NT2/D1 (cell line): Measurements from ENCODE around the gene ACIN1.

Source experiments
- DNase-seq: peaks from one replicate; pipeline ENCODE4 v3.0.0-alpha.2; 2011; ENCODE audit warnings: low read depth, low spot score
- H3K27me3 ChIP-seq: 2 replicates; pipeline ENCODE4 v1.6.0; 2011; ENCODE audit warnings: mild to moderate bottlenecking; ENCODE audit not compliant: insufficient read length, insufficient read depth
- H3K36me3 ChIP-seq: 2 replicates; pipeline ENCODE4 v1.6.1; 2011; ENCODE audit warnings: mild to moderate bottlenecking, low read length, mixed read lengths; ENCODE audit not compliant: insufficient read depth, insufficient read length
- H3K4me1 ChIP-seq: 2 replicates; pipeline ENCODE4 v1.5.1; 2011; ENCODE audit not compliant: insufficient read depth, insufficient read length
- H3K4me3 ChIP-seq: 2 replicates; pipeline ENCODE4 v1.5.1; 2011; ENCODE audit warnings: low read depth; ENCODE audit not compliant: insufficient read length
- H3K9ac ChIP-seq: 2 replicates; pipeline ENCODE4 v1.6.0; 2011; ENCODE audit warnings: low read depth; ENCODE audit not compliant: insufficient read length
- H3K9me3 ChIP-seq: 2 replicates; pipeline ENCODE4 v1.5.1; 2011; ENCODE audit warnings: mild to moderate bottlenecking, low read length; ENCODE audit not compliant: insufficient read depth
- SUZ12 ChIP-seq: IDR thresholded peaks from 2 replicates; pipeline ENCODE4 v1.6.1; 2011; ENCODE audit not compliant: insufficient read length, insufficient read depth; ENCODE audit errors: extremely low read depth
- YY1 ChIP-seq: IDR thresholded peaks from 2 replicates; pipeline ENCODE4 v1.6.1; 2011; ENCODE audit not compliant: insufficient read length, insufficient read depth
- ZNF274 ChIP-seq: IDR thresholded peaks from 2 replicates; pipeline ENCODE4 v1.6.1; 2011; ENCODE audit warnings: mild to moderate bottlenecking, low read depth, low read length

ACIN1 gene

DNA sequence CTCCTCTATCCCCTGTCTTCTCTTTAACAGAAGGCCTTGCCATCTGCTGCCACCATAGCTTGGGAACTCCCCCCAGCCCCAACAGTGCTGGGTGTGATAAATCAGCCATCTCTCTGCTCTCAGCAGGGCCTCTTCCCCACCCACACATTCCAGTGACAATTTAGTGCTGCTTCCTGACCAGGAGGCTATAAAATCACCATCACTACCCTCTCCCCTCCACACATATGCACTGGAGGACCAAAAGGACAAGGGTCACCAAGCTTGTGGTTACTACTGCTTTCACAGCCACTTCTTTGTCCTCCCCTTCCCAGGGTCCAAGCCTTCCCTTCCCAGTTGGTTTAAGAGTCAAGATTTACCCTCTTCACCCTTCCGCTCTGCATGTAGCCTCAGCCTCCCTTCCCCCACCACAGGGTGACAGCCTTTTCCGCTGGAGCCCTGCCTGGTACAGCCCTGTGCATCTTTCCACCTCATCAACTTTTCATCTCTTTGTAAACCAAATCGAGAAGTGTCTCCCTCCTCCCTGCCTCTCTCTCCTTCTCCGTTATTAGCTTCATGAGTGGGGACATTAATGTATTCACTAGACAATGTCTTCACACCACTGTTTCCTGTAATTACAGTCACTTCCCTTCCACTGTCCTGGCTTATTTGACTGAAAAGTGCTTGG is 69.7 kb downstream of the ACIN1 start:
- H3K27me3 ChIP-seq = no peaks in the 10 kb centered on the region
- TF ChIP-seq ZNF274 (no peak), YY1 (no peak), SUZ12 (no peak)
- no peaks in the 10 kb centered on the region for H3K9me3 ChIP-seq
- H3K36me3 ChIP-seq = peaks cover 75% of the 10 kb centered on the region
- no peak overlapping the region for H3K9ac ChIP-seq
- DNase-seq = no peak
- no peak overlapping the region for H3K4me3 ChIP-seq
- H3K4me1 ChIP-seq = peaks cover 11% of the 10 kb centered on the region

DNA sequence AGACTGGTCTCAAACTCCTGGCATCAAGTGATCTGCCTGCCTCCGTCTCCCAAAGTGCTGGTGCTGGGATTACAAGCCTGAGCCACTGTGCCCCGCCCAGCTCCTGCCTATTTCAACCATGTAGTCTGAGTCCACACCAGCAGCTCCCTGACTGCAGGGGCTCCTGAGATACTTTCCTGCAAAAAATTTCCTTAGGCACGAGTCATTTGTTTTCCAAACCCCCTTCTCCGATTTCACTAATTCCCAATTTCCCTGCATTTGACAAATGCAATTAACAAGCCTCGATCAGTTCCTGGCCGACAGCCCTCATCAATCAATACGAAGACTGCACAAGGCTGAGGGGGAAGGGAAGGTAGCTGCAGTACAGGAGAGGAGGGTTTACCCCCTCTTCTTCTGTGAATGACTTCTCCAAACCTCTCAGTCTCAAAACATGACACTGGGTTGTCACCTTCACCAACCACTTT is 70.3 kb downstream of the ACIN1 start:
- no peak overlapping the region for H3K4me3 ChIP-seq
- peaks cover 76% of the 10 kb centered on the region for H3K36me3 ChIP-seq
- TF ChIP-seq ZNF274 (no peak), YY1 (no peak), SUZ12 (no peak)
- H3K9ac ChIP-seq = no peak overlapping the region
- no peak for DNase-seq
- H3K9me3 ChIP-seq = no peaks in the 10 kb centered on the region
- H3K27me3 ChIP-seq = no peaks in the 10 kb centered on the region
- peaks cover 11% of the 10 kb centered on the region for H3K4me1 ChIP-seq

DNA sequence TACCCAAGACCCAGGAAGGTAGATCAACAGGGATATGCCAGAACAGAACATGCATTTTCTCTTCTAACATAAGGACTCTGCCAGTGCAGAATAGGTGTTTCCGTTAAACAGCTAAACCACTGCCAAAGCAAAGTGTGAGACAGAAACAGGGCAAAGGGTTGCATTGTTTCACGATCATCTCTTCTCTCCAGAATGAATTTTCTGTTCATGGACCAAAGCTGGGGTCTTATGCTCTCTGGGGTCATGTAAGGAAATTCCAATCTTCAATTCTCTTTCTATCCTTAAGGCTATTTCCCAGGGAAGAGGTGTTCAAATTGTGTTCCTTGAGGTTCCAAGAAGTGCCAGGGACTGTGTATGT is 71.2 kb downstream of the ACIN1 start:
- H3K36me3 ChIP-seq = peaks cover 67% of the 10 kb centered on the region
- H3K9ac ChIP-seq = no peak overlapping the region
- peaks cover 11% of the 10 kb centered on the region for H3K4me1 ChIP-seq
- no peak overlapping the region for H3K4me3 ChIP-seq
- TF ChIP-seq YY1 (no peak), ZNF274 (no peak), SUZ12 (no peak)
- H3K27me3 ChIP-seq = no peaks in the 10 kb centered on the region
- DNase-seq = no peak
- H3K9me3 ChIP-seq = no peaks in the 10 kb centered on the region

DNA sequence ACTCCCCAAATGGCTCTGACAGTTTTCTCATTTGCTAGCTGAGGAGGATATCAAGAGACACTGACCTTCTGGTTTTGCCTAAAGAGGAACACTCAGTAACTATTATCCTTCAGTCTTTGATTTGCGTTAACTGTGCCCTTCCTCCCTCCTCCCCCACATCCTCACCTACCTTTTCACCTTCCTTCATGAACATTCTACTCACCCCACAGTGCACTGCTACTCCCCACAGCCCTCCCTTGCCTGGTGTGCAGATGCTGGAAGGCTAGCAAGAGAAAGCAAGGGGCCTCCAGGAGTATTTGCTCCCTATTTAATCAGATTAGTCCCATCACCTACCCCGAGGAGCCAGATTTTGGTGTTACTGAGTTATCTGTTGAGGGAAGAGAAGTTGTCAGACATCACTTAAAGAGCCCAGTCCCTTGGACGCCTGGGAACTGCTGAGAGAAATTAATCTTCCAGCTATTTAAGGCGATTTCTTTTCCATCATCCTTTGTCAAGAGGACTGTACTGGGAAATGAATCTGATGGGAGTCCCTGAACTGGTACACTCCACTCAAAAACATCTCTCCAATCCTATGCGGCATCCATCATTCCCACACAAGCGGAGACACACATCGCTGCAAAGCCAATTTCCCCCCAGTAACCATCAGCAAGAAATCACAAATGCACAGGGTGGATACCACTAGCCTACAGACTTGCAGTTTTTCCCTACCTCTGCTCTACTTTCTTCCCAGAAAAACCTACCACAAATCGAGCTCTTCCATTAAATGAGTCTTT is 71.7 kb downstream of the ACIN1 start:
- Histone ChIP-seq H3K9ac (no peak overlapping the region), H3K27me3 (no peaks in the 10 kb centered on the region), H3K9me3 (no peaks in the 10 kb centered on the region), H3K36me3 (peaks cover 62% of the 10 kb centered on the region), H3K4me3 (no peak overlapping the region), H3K4me1 (peaks cover 11% of the 10 kb centered on the region)
- DNase-seq = no peak
- TF ChIP-seq YY1 (no peak), ZNF274 (no peak), SUZ12 (no peak)

DNA sequence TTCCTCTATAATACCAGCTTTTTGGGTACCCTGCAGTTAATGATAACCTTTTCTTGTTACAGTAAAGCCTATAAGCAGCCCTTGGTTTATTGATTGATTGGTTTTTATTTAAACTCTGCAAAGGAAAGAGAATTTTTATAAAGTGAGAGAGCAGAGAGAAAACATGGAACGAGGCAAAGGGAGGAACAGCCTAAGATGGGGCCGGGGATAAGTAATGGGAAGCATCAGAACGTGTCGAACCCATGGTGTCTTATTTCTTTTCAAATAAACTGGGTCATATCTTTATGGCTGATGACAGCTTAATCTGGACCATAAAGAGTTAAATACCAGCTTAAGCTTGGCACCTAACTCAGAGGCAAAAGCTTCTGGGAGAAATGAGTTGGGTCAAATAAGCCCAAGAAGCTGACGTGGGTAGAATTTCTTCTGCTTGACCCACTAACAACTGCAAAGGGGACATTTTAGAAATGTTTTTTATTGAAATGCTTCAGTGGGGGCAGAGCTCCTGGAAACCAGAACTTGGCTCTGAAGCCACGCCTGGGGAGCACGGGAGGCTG is 73.0 kb downstream of the ACIN1 start:
- no peak overlapping the region for H3K9ac ChIP-seq
- H3K4me3 ChIP-seq = no peak overlapping the region
- H3K9me3 ChIP-seq = no peaks in the 10 kb centered on the region
- H3K27me3 ChIP-seq = no peaks in the 10 kb centered on the region
- H3K4me1 ChIP-seq = peaks cover 11% of the 10 kb centered on the region
- H3K36me3 ChIP-seq = peaks cover 55% of the 10 kb centered on the region
- TF ChIP-seq YY1 = no peak
- TF ChIP-seq SUZ12 = no peak
- DNase-seq = no peak

DNA sequence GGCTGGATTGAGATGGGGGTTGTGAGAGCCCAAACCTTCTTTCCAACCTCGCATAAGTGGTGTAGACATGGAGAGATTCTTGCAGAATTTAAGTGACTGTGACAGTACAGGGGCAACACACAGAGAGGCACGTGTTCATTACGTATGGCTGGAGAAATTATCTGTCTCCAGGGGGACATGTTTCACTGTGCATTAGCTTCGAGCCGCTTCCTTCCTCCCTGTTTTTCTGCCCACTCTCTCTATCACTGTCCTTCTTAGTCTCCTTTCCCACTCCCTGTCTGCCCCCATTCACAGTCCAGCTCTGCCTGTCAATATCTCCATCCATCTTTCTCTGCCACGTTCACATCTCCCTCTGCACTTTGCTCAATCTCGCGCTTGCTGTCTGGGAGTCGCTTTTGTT is 73.5 kb downstream of the ACIN1 start:
- no peak overlapping the region for H3K9ac ChIP-seq
- no peak overlapping the region for H3K4me3 ChIP-seq
- no peaks in the 10 kb centered on the region for H3K9me3 ChIP-seq
- TF ChIP-seq YY1 (no peak), SUZ12 (no peak), ZNF274 (no peak)
- peaks cover 11% of the 10 kb centered on the region for H3K4me1 ChIP-seq
- DNase-seq = no peak
- H3K27me3 ChIP-seq = no peaks in the 10 kb centered on the region
- H3K36me3 ChIP-seq = peaks cover 54% of the 10 kb centered on the region
